Natural killer cell (primary cell): ENCODE data around the gene HPSE2. TPM values are rescaled to one million over a fixed set of nuclear protein-coding genes. Genes with fewer than 3 reads are reported as not detected.

Experiments used
- ATAC-seq, 3 donors: fragments of 150-1000 bp in 2 of 3; fragments of 200-7000 bp in 1 of 3; cut with Tn5 transposase; 1 replicate in 1 of 3; 2 replicates in 2 of 3; pipeline ENCODE4 v1.10.0; 2021; ENCODE audit warnings: mild to moderate bottlenecking in 2 of 3, moderate library complexity in 2 of 3
- DNase-seq, 2 donors: peaks; one replicate each; pipeline versions ENCODE4 v3.0.0 to v3.0.0-alpha.2; 2013 to 2021; ENCODE audit warnings: mixed read lengths in 1 of 2
- H3K27ac ChIP-seq: one replicate; pipeline ENCODE4 v1.5.1; 2013; ENCODE audit warnings: mild to moderate bottlenecking, low read length
- H3K27me3 ChIP-seq: one replicate; pipeline ENCODE4 v1.6.1; 2013; ENCODE audit warnings: low read length; ENCODE audit not compliant: control insufficient read depth, insufficient read depth
- H3K36me3 ChIP-seq: one replicate; pipeline ENCODE4 v1.6.1; 2013; ENCODE audit warnings: low read length; ENCODE audit not compliant: control insufficient read depth, insufficient read depth
- H3K4me1 ChIP-seq: one replicate; pipeline ENCODE4 v1.6.1; 2013; ENCODE audit warnings: low read length; ENCODE audit not compliant: control insufficient read depth, insufficient read depth
- H3K4me3 ChIP-seq: one replicate; pipeline ENCODE4 v1.5.1; 2013; ENCODE audit warnings: low read length
- H3K9me3 ChIP-seq: one replicate; pipeline ENCODE4 v1.6.1; 2013; ENCODE audit warnings: low read length; ENCODE audit not compliant: control insufficient read depth, insufficient read depth
- H3K27ac Mint-ChIP-seq, 2 donors: one replicate each; pipeline ENCODE4 v1.8.0; 2022; ENCODE audit warnings: mild to moderate bottlenecking in 2 of 2, mixed read lengths in 2 of 2, moderate library complexity in 1 of 2
- H3K27me3 Mint-ChIP-seq, 2 donors: one replicate each; pipeline ENCODE4 v1.8.0; 2022; ENCODE audit warnings: low read depth in 2 of 2, mixed read lengths in 2 of 2
- H3K36me3 Mint-ChIP-seq: one replicate; pipeline ENCODE4 v1.8.0; 2022; ENCODE audit warnings: mixed read lengths
- H3K4me1 Mint-ChIP-seq, 2 donors: one replicate each; pipeline ENCODE4 v1.8.0; 2022; ENCODE audit warnings: mixed read lengths in 2 of 2
- H3K4me3 Mint-ChIP-seq: one replicate; pipeline ENCODE4 v1.8.0; 2022; ENCODE audit warnings: mild to moderate bottlenecking, moderate library complexity, mixed read lengths
- H3K9me3 Mint-ChIP-seq, 2 donors: one replicate each; pipeline ENCODE4 v1.8.0; 2022; ENCODE audit warnings: mixed read lengths in 2 of 2
- CTCF ChIP-seq: fragments of 200-600 bp; IDR thresholded peaks from one replicate; pipeline ENCODE4 v1.8.0; 2022; ENCODE audit warnings: antibody characterized with exemption
- WGBS: methylation state at CpG from one replicate; pipeline ENCODE4 v1.1.7; 2013; ENCODE audit warnings: missing lambda C conversion rate; ENCODE audit not compliant: insufficient coverage; 5-methylcytosine and 5-hydroxymethylcytosine counted together
- intact Hi-C: fragments of 100-400 bp; cut with micrococcal nuclease; formaldehyde crosslinking; loops from one replicate; pipeline ENCODE4 v1.14.2; 2022
- total RNA-seq, 4 donors: library from RNA; stranded (reverse); fragments of 120-200 nt in 1 of 4; gene quantifications; one replicate each; pipeline versions ENCODE4 v1.2.3 to v1.2.4, GENCODE V29; 2013 to 2022

The HPSE2 gene
- total RNA-seq, 3 donors from 2014 or later (not counting 1 experiment from before 2014, with no cell fraction given) = not detected

GRCh38 chr10:98450618-98451017 lies 785.0 kb downstream of the HPSE2 start:
- intact Hi-C loops = no loop called here
- 91% methylated on average over 1 of the region's 1 CpG for WGBS

GRCh38 chr10:98449287-98449686 lies 786.4 kb downstream of the HPSE2 start:
- no peak overlapping the region for H3K4me3 Mint-ChIP-seq
- Histone ChIP-seq H3K27me3 (no peaks in the 10 kb centered on the region), H3K4me1 (peaks cover 26% of the 10 kb centered on the region), H3K4me3 (no peak overlapping the region), H3K36me3 (peaks cover 8% of the 10 kb centered on the region), H3K9me3 (no peaks in the 10 kb centered on the region), H3K27ac (no peak overlapping the region)
- peaks cover 0 to 2% of the 10 kb centered on the region in 2 donors for H3K9me3 Mint-ChIP-seq
- ATAC-seq (no peak), DNase-seq (no peak)
- TF ChIP-seq CTCF = no peak
- H3K36me3 Mint-ChIP-seq = no peaks in the 10 kb centered on the region
- intact Hi-C loops = no loop called here
- peak overlapping the region in 1 of 2 donors; percentile 37 for H3K27ac Mint-ChIP-seq
- H3K4me1 Mint-ChIP-seq = peaks cover 22 to 24% of the 10 kb centered on the region in 2 donors
- H3K27me3 Mint-ChIP-seq = peaks cover 20 to 33% of the 10 kb centered on the region in 2 donors

More at GRCh38 chr10:98450618-98451017, 785.0 kb downstream of the HPSE2 start:
- no peak overlapping the region for H3K27ac Mint-ChIP-seq
- Histone ChIP-seq H3K4me1 (peaks cover 13% of the 10 kb centered on the region), H3K9me3 (no peaks in the 10 kb centered on the region), H3K27ac (no peak overlapping the region), H3K27me3 (no peaks in the 10 kb centered on the region), H3K36me3 (no peaks in the 10 kb centered on the region), H3K4me3 (no peak overlapping the region)
- TF ChIP-seq CTCF = no peak
- peaks cover 20 to 33% of the 10 kb centered on the region in 2 donors for H3K27me3 Mint-ChIP-seq
- ATAC-seq = no peak
- no peaks in the 10 kb centered on the region for H3K36me3 Mint-ChIP-seq
- peaks cover 8 to 12% of the 10 kb centered on the region in 2 donors for H3K4me1 Mint-ChIP-seq
- no peak overlapping the region for H3K4me3 Mint-ChIP-seq
- no peak for DNase-seq
- H3K9me3 Mint-ChIP-seq = peaks cover 0 to 2% of the 10 kb centered on the region in 2 donors

GRCh38 chr10:98446661-98447221 lies 788.9 kb downstream of the HPSE2 start, which contains the start of gene HPS1:
TSS of gene HPS1 (minus strand) at chr10:98446935. CDS start at chr10:98443240, 3,695 bp downstream.
- H3K36me3 ChIP-seq = peaks cover 22% of the 10 kb centered on the region
- peaks cover 40 to 41% of the 10 kb centered on the region in 2 donors for H3K4me1 Mint-ChIP-seq
- H3K27me3 ChIP-seq = no peaks in the 10 kb centered on the region
- intact Hi-C loops = no loop called here
- TF ChIP-seq CTCF = no peak
- H3K4me3 Mint-ChIP-seq = peak within 1 kb of the TSS; percentile 92
- peaks cover 27% of the 10 kb centered on the region for H3K4me1 ChIP-seq
- DNase-seq = peak; percentile 80 to 86
- peak within 1 kb of the TSS; percentile 88 for H3K27ac ChIP-seq
- H3K9me3 ChIP-seq = no peaks in the 10 kb centered on the region
- 2% methylated on average over 47 of the region's 47 CpGs for WGBS
- peaks cover 0 to 2% of the 10 kb centered on the region in 2 donors for H3K9me3 Mint-ChIP-seq
- peaks cover 9 to 22% of the 10 kb centered on the region in 2 donors for H3K27me3 Mint-ChIP-seq
- ATAC-seq = peak; percentile 91 to 93 (median 93)
- peak within 1 kb of the TSS; percentile 83 to 94 for H3K27ac Mint-ChIP-seq
- peaks cover 5% of the 10 kb centered on the region for H3K36me3 Mint-ChIP-seq
- H3K4me3 ChIP-seq = peak within 1 kb of the TSS; percentile 87
